Measurements from ENCODE around the gene DOCK11. TPM values are rescaled to one million over a fixed set of nuclear protein-coding genes. Genes with fewer than 3 reads are reported as not detected.

DOCK11 gene
- total RNA-seq, 2 donors from 2014 or later = 4.9 to 15.8 TPM

DNA sequence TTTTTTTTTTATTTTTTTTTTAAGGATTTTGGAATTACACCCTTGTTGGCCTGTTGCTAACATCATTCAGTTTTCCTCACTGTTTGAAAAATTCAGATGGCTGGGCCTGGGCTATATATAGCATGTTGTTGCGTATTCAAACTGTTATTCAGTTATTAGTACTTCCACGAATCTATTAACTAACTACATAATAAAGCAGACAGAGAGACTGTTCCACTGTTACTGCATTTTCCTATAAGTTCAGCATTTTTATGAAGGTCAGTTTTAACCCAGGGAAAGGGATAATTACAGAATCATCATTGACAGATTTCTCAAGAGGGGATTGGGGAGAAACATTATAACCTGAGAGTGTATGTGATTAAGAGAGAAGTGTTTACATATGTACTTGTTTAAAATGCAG is 3.1 kb downstream of the DOCK11 start:
- TF ChIP-seq POLR2A (IDR thresholded peaks at IDR 0.05) = no peak
- TF ChIP-seq, protein P1, sequence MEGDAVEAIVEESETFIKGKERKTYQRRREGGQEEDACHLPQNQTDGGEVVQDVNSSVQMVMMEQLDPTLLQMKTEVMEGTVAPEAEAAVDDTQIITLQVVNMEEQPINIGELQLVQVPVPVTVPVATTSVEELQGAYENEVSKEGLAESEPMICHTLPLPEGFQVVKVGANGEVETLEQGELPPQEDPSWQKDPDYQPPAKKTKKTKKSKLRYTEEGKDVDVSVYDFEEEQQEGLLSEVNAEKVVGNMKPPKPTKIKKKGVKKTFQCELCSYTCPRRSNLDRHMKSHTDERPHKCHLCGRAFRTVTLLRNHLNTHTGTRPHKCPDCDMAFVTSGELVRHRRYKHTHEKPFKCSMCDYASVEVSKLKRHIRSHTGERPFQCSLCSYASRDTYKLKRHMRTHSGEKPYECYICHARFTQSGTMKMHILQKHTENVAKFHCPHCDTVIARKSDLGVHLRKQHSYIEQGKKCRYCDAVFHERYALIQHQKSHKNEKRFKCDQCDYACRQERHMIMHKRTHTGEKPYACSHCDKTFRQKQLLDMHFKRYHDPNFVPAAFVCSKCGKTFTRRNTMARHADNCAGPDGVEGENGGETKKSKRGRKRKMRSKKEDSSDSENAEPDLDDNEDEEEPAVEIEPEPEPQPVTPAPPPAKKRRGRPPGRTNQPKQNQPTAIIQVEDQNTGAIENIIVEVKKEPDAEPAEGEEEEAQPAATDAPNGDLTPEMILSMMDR (IDR thresholded peaks at IDR 0.05) = no peak
- no peak overlapping the region for H3K27ac ChIP-seq
- H3K9me3 ChIP-seq = no peaks in the 10 kb centered on the region
- H3K4me1 ChIP-seq = peaks cover 8% of the 10 kb centered on the region
- no peak overlapping the region for H3K4me3 ChIP-seq
- ATAC-seq (no peak), DNase-seq (no peak)
- WGBS, 2 donors = 68 to 76% methylated on average over 2 of the region's 2 CpGs
- H3K27me3 ChIP-seq = no peaks in the 10 kb centered on the region
- H3K36me3 ChIP-seq (replicated peaks in 1 of 2; ENCODE audit: insufficient read depth in 1 of 2, low read depth in 2 of 2) = no peaks in the 10 kb centered on the region
- intact Hi-C loops (cut with DNase I) = no loop called here

DNA sequence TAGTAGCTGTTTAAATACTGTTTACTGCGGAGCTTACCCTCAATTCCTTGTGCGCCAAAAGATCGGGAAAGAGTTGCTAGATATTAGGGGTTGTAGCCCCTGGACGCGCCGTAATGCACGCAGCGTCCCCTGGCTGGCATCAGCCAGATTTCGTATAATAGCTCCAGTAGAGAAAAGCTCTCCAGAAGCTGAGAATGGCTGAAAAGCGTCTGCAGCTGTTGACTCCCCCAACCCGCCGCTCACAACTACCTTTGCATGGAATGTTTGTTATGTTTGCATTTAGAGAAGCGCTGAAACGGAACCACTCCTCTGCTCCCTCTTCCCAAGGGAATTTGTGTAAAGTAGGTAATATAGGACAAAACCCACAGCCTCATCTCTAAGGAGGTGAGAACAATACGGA is 3.7 kb downstream of the DOCK11 start:
- Histone ChIP-seq H3K9me3 (no peaks in the 10 kb centered on the region), H3K27ac (no peak overlapping the region), H3K36me3 (replicated peaks in 1 of 2; ENCODE audit: insufficient read depth in 1 of 2, low read depth in 2 of 2) (no peaks in the 10 kb centered on the region), H3K4me1 (peaks cover 8% of the 10 kb centered on the region), H3K4me3 (no peak overlapping the region), H3K27me3 (no peaks in the 10 kb centered on the region)
- 55 to 91% methylated on average over 5 to 15 of the region's 15 CpGs for WGBS, 2 donors
- TF ChIP-seq, protein P1 (IDR thresholded peaks at IDR 0.05) = no peak
- TF ChIP-seq POLR2A (IDR thresholded peaks at IDR 0.05) = no peak
- DNase-seq (no peak), ATAC-seq (no peak)
- intact Hi-C loops (cut with DNase I) = no loop called here

DNA sequence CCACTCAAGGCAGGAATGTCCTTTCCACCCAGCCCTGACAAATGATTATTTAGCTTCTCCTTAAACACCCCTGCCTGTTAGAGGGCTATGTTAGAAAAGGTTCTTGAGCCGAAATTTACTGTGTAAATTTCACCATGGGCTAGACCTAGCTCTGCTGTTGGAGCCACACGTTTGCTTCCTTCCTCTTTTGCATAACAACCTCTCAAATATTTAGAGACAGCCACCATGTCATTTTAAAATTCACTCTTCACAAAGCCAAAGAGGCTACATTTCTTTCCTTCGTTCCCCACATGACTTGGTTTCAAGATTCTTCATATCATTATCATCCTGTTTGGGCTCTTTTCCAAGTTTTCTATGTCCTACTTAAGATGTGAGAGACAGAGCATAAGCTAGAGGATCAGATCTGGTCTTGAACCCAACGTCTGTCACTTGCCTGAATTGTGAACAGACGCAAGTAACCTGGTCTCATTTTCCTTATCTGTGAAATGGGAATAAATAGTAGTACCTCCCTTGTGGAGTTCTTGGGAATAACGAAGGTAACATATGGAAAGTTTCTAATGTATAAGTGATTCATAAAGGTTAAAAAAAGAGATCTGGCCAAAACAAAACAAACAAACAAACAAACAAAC is 6.7 kb downstream of the DOCK11 start:
- no peaks in the 10 kb centered on the region for H3K27me3 ChIP-seq
- H3K4me3 ChIP-seq = no peak overlapping the region
- 63 to 71% methylated on average over 6 of the region's 6 CpGs for WGBS, 2 donors
- intact Hi-C loops (cut with DNase I) = no loop called here
- no peaks in the 10 kb centered on the region for H3K9me3 ChIP-seq
- no peak for ATAC-seq
- H3K4me1 ChIP-seq = no peaks in the 10 kb centered on the region
- DNase-seq = no peak
- no peak overlapping the region for H3K27ac ChIP-seq
- TF ChIP-seq, protein P1 (IDR thresholded peaks at IDR 0.05) = no peak
- no peak for TF ChIP-seq POLR2A (IDR thresholded peaks at IDR 0.05)
- no peaks in the 10 kb centered on the region for H3K36me3 ChIP-seq (replicated peaks in 1 of 2; ENCODE audit: insufficient read depth in 1 of 2, low read depth in 2 of 2)

DNA sequence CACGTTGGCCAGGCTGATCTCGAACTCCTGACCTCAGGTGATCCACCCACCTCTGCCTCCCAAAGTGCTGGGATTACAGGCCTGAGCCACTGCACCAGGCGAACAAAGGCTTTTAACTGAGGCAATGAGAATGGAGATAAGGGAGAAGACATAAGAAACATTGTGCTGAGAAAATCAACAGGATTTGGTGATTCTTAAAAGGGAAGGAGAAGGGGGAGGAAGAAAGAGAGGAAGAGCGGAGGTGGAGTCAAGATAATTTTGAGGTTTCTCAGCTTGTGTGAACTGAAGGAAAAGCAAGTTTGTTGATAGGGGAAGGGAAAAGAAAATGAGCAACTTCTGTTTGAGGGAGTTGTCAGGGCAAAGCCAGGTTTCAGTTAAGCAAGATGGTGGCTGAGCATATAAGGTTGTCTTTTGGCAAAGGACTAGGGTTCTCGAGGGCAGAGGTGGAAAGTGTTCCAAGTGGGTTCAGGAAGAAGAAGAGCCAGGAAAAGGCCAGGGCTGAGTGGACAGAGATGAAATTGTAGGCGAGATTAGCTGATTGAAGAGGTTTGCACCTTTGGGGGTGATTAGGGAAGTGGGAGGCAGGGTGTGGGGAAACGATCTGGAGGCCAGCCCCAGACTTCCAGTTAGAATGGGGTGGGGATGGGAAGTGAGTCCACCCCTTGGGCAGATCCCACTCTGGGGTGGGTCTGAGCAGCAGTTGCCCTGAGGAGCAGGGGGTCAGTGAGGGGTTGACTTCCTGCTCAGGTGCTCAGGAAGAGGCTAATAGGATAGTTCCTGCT is 7.8 kb downstream of the DOCK11 start:
- WGBS, 2 donors = 53 to 67% methylated on average over 7 of the region's 7 CpGs
- H3K27me3 ChIP-seq = no peaks in the 10 kb centered on the region
- H3K4me1 ChIP-seq = no peaks in the 10 kb centered on the region

More for the DNA sequence above, 7.8 kb downstream of the DOCK11 start:
- H3K4me3 ChIP-seq = no peak overlapping the region
- intact Hi-C loops (cut with DNase I) = no loop called here
- no peaks in the 10 kb centered on the region for H3K9me3 ChIP-seq
- no peaks in the 10 kb centered on the region for H3K36me3 ChIP-seq (replicated peaks in 1 of 2; ENCODE audit: insufficient read depth in 1 of 2, low read depth in 2 of 2)
- H3K27ac ChIP-seq = no peak overlapping the region
- DNase-seq = no peak
- TF ChIP-seq, protein P1 (IDR thresholded peaks at IDR 0.05) = no peak
- no peak for TF ChIP-seq POLR2A (IDR thresholded peaks at IDR 0.05)
- no peak for ATAC-seq

Data from body of pancreas (tissue), 4 donors.